Mucosa of descending colon (tissue), 3 donors: ENCODE data around the gene SND1. TPM values are rescaled to one million over a fixed set of nuclear protein-coding genes. Genes with fewer than 3 reads are reported as not detected.
A peak's percentile ranks its signal among the peaks of the same experiment; 100 is the strongest.

Source experiments
- ATAC-seq: fragments of 200-7000 bp; cut with Tn5 transposase; one replicate; pipeline ENCODE4 v1.9.1; 2020; ENCODE audit warnings: mild to moderate bottlenecking, moderate library complexity
- DNase-seq, 3 donors: peaks; one replicate each; pipeline ENCODE4 v3.0.0-alpha.2; 2020
- H3K36me3 ChIP-seq: fragments of 200-600 bp; one replicate; pipeline ENCODE4 v1.8.0; 2021; ENCODE audit warnings: low read depth, mild to moderate bottlenecking
- H3K4me1 ChIP-seq: fragments of 200-600 bp; one replicate; pipeline ENCODE4 v1.8.0; 2021; ENCODE audit warnings: low read depth, mild to moderate bottlenecking
- H3K4me3 ChIP-seq: fragments of 200-600 bp; one replicate; pipeline ENCODE4 v1.8.0; 2021; ENCODE audit warnings: mild to moderate bottlenecking
- H3K9me3 ChIP-seq: fragments of 200-600 bp; one replicate; pipeline ENCODE4 v1.8.0; 2021; ENCODE audit warnings: mild to moderate bottlenecking
- intact Hi-C, 2 donors: fragments of 100-400 bp; cut with DNase I in 1 of 2; cut with micrococcal nuclease in 1 of 2; formaldehyde crosslinking; loops; one replicate each; pipeline versions ENCODE4 v1.11.0 to v1.11.1; 2022; cut with DNase I, micrococcal nuclease
- total RNA-seq, 3 donors: library from RNA; stranded (reverse); fragmentation: NEBNext Ultra II Directional in 2 of 3; extraction: Animal tissue kit (Norgen Biotek cat#: 25700) in 2 of 3; gene quantifications; one replicate each; pipeline versions ENCODE4 v1.2.1 to v1.2.4, GENCODE V29; 2021 to 2023
- TF ChIP-seq, protein P1 (sequence below): fragments of 200-600 bp; IDR thresholded peaks from one replicate; pipeline ENCODE4 v1.8.0; 2022; ENCODE audit warnings: antibody characterized with exemption, mild to moderate bottlenecking
- donor health status: DM: no; HTN: no; CAD: no; lungs with moderate emphysema.
- donor health status: DM: no; HTN: no; CAD: no.
- donor health status: DM: no; HTN: yes; CAD: no.

SND1 gene
- total RNA-seq, 3 donors from 2014 or later = 99.0 to 131 (median 106) TPM

DNA sequence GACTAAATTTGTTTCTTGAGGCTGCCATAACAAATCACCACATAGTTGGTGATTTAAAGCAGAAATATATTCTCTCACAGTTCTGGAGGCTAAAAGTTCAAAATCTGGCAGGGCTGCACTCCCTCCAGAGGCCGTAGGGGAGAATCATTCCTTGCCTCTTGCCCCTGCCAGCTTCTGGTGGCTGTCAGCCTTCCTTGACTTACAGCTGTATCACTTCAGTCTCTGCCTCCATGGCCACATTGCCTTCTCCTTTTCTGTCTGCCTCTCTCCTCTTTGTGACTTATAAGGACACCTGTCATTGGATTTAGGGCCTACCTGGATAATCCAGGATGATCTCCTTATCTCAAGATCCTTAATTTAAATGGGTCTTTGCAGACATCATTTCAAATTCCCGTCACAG is 385.1 kb downstream of the SND1 start:
- intact Hi-C loops = no loop called here
- H3K36me3 ChIP-seq = no peaks in the 10 kb centered on the region

DNA sequence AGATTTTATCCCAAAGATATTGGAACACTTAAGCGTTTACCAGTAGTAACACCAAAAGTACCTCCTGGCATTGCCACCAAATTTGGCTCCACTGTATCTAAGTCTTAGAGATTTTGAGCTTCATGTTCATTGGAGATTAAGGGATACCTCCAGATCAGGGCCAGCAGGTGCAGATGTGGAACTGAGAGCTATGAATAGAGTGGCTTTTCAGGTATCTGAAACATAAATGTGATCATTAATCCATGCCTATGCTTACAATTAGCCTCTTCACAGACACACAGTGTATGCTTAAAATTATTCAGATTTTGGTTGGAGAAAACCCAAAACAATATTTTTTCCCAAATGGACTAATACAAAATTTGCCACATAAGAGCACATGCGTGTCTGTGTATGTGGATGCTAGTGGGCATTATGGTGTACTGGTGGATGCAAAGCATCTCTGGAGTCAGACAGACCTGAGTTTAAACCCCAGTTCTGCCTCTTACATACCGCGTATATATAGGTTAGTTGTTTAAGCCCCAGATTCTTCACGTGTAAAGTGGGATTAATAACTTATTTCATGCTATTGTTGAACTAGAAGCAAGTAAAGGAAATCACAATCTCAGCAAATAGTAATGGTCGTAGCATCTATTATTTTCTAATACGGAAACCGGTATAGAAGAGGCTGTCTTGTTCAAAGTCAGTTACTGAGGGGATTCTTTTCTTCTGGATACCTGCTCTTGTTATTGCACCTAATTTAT is 386.1 kb downstream of the SND1 start:
- DNase-seq = no peak
- intact Hi-C loops = no loop called here
- no peak for ATAC-seq
- H3K9me3 ChIP-seq = no peaks in the 10 kb centered on the region
- no peaks in the 10 kb centered on the region for H3K36me3 ChIP-seq
- TF ChIP-seq, protein P1, sequence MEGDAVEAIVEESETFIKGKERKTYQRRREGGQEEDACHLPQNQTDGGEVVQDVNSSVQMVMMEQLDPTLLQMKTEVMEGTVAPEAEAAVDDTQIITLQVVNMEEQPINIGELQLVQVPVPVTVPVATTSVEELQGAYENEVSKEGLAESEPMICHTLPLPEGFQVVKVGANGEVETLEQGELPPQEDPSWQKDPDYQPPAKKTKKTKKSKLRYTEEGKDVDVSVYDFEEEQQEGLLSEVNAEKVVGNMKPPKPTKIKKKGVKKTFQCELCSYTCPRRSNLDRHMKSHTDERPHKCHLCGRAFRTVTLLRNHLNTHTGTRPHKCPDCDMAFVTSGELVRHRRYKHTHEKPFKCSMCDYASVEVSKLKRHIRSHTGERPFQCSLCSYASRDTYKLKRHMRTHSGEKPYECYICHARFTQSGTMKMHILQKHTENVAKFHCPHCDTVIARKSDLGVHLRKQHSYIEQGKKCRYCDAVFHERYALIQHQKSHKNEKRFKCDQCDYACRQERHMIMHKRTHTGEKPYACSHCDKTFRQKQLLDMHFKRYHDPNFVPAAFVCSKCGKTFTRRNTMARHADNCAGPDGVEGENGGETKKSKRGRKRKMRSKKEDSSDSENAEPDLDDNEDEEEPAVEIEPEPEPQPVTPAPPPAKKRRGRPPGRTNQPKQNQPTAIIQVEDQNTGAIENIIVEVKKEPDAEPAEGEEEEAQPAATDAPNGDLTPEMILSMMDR = no peak
- no peak overlapping the region for H3K4me3 ChIP-seq
- no peaks in the 10 kb centered on the region for H3K4me1 ChIP-seq

More for the DNA sequence above, 385.1 kb downstream of the SND1 start:
- no peak for DNase-seq
- H3K4me3 ChIP-seq = no peak overlapping the region
- TF ChIP-seq, protein P1 = no peak
- H3K9me3 ChIP-seq = no peaks in the 10 kb centered on the region
- no peak for ATAC-seq
- H3K4me1 ChIP-seq = no peaks in the 10 kb centered on the region

DNA sequence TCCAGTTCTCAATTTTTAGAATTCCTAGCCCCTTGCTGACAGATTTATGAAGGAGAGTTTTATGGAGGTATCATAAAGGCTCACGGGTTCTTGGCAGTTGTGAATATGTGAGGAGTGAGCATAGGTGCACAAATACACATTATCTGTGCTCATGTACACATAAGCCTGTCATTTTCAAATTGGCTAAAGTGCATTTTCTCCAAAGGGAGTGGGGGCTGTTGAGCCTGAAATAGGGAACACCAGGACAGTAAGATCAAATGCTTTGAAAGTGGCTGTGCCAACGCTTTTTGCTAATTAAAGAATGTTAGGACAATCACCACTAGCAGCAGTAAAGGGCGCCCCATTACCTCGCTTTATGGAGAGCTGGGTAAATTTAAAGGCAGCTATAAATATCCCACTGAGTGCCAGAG is 387.6 kb downstream of the SND1 start:
- no peaks in the 10 kb centered on the region for H3K36me3 ChIP-seq
- no peaks in the 10 kb centered on the region for H3K4me1 ChIP-seq
- no peak overlapping the region for H3K4me3 ChIP-seq
- peak in 1 of 3 donors; percentile 37 for DNase-seq
- TF ChIP-seq, protein P1 = no peak
- peak; percentile 76 for ATAC-seq
- H3K9me3 ChIP-seq = no peaks in the 10 kb centered on the region
- intact Hi-C loops = no loop called here

DNA sequence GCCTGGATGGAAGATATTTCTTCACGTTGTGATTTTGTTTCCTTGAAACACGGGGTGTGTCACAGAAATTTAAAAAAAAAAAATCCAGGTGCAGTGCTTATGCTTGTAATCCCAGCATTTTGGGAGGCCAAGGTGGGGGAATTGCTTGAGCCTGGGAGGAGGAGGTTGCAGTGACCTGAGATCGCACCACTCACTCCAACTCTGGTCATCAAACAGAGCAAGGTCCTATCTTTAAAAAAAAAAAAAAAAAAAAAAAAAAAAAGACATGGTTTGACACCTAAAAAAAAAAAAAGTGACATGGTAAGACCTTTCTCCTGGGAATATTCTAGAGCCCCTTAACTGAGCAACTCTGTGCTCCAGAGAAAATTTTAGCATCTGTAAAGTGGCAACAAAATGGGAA is 388.2 kb downstream of the SND1 start:
- H3K4me3 ChIP-seq = no peak overlapping the region
- no peaks in the 10 kb centered on the region for H3K4me1 ChIP-seq
- intact Hi-C loops = loop anchor here in 1 of 2 donors (5.0 kb wide), 1 partner anchor 67 kb away; no protein-coding TSS in a partner anchor
- H3K9me3 ChIP-seq = no peaks in the 10 kb centered on the region
- no peak for DNase-seq
- TF ChIP-seq, protein P1 = no peak
- no peaks in the 10 kb centered on the region for H3K36me3 ChIP-seq
- no peak for ATAC-seq

DNA sequence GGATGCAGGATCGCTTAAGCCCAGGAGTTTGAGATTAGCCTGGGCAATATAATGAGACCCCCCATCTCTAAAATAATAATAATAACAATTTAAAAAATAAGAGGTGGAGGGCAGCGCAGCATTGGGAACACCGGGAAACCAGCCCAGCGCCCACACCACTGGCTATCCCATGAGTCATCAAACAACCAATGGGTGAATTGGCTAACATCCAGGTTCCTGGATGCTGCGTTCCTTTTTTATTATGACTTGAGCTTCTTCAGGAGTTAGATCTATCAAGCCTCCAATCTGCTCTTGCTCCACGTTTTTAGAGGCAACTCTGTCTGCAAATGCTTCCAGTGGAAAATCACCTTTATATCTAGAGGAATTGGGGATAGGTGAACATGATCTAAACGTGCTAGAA is 389.2 kb downstream of the SND1 start:
- ATAC-seq (peak; percentile 48), DNase-seq (peak in 1 of 3 donors; percentile 26)
- TF ChIP-seq, protein P1 = no peak
- H3K36me3 ChIP-seq = no peaks in the 10 kb centered on the region
- intact Hi-C loops = loop anchor here in 1 of 2 donors (5.0 kb wide), 1 partner anchor 66 kb away; no protein-coding TSS in a partner anchor
- no peaks in the 10 kb centered on the region for H3K4me1 ChIP-seq
- no peak overlapping the region for H3K4me3 ChIP-seq
- H3K9me3 ChIP-seq = no peaks in the 10 kb centered on the region
